ENCODE data around the gene STIM2. TPM values are rescaled to one million over a fixed set of nuclear protein-coding genes. Genes with fewer than 3 reads are reported as not detected.

Gene STIM2
- total RNA-seq, 1 donor from 2014 or later, result 25.8 TPM

- Histone ChIP-seq H3K4me3 (peak overlapping the region; percentile 71), H2AFZ (replicated peaks) (peak overlapping the region; percentile 74), H3K79me2 (ENCODE audit: low read depth) (peaks cover 2% of the 10 kb centered on the region), H3K4me2 (peak overlapping the region; percentile 97), H3F3A (ENCODE audit: low read depth) (peaks cover 49% of the 10 kb centered on the region), H3K27ac (no peak overlapping the region), H3K4me1 (peaks cover 27% of the 10 kb centered on the region), H3K27me3 (peaks cover 9% of the 10 kb centered on the region), H3K36me3 (no peaks in the 10 kb centered on the region), H3K9ac (no peak overlapping the region), H4K20me1 (ENCODE audit: low read depth) (no peaks in the 10 kb centered on the region), H3K9me3 (ENCODE audit: low read depth) (no peaks in the 10 kb centered on the region)
- H3K36me3 Mint-ChIP-seq, result no peaks in the 10 kb centered on the region
- no peak for DNase-seq (ENCODE audit: low spot score)
- peaks cover 2% of the 10 kb centered on the region for H3K9me3 Mint-ChIP-seq
- peak overlapping the region; percentile 92 for H3K4me3 Mint-ChIP-seq
- no peak for TF ChIP-seq EZH2phosphoT487 (IDR thresholded peaks at IDR 0.05)
- TF ChIP-seq EZH2 (IDR thresholded peaks at IDR 0.05), result no peak
- no peak for TF ChIP-seq CTCF (IDR thresholded peaks at IDR 0.05)
- peaks cover 30% of the 10 kb centered on the region for H3K4me1 Mint-ChIP-seq
- H3K27ac Mint-ChIP-seq, result no peak overlapping the region
- peaks cover 7% of the 10 kb centered on the region for H3K27me3 Mint-ChIP-seq (ENCODE audit: insufficient read depth, low read depth)
These were observed 3.7 kb upstream of the STIM2 start for GRCh38 chr4:26856906-26857277.

- H3K27ac ChIP-seq, result no peak overlapping the region
- peaks cover 55% of the 10 kb centered on the region for H3F3A ChIP-seq (ENCODE audit: low read depth)
- H3K36me3 Mint-ChIP-seq, result no peaks in the 10 kb centered on the region
- peaks cover 29% of the 10 kb centered on the region for H3K4me1 ChIP-seq
- H3K9me3 Mint-ChIP-seq, result peaks cover 2% of the 10 kb centered on the region
- peaks cover 7% of the 10 kb centered on the region for H3K27me3 Mint-ChIP-seq (ENCODE audit: insufficient read depth, low read depth)
- no peak overlapping the region for H3K27ac Mint-ChIP-seq
- H3K27me3 ChIP-seq, result peaks cover 9% of the 10 kb centered on the region
- peak overlapping the region; percentile 71 for H3K4me3 ChIP-seq
- H3K4me1 Mint-ChIP-seq, result peaks cover 31% of the 10 kb centered on the region
- no peaks in the 10 kb centered on the region for H3K9me3 ChIP-seq (ENCODE audit: low read depth)
- peaks cover 8% of the 10 kb centered on the region for H3K79me2 ChIP-seq (ENCODE audit: low read depth)
- H4K20me1 ChIP-seq (ENCODE audit: low read depth), result peaks cover 5% of the 10 kb centered on the region
- TF ChIP-seq EZH2phosphoT487 (IDR thresholded peaks at IDR 0.05), result no peak
- no peak for TF ChIP-seq EZH2 (IDR thresholded peaks at IDR 0.05)
- peak; percentile 8 for TF ChIP-seq CTCF (IDR thresholded peaks at IDR 0.05)
- no peaks in the 10 kb centered on the region for H3K36me3 ChIP-seq
- peak overlapping the region; percentile 97 for H3K4me2 ChIP-seq
- no peak overlapping the region for H3K9ac ChIP-seq
- peak; percentile 85 for DNase-seq (ENCODE audit: low spot score)
- peak overlapping the region; percentile 92 for H3K4me3 Mint-ChIP-seq
- H2AFZ ChIP-seq (replicated peaks), result peak overlapping the region; percentile 74
These were observed 3.2 kb upstream of the STIM2 start for GRCh38 chr4:26857278-26858034.

DNA sequence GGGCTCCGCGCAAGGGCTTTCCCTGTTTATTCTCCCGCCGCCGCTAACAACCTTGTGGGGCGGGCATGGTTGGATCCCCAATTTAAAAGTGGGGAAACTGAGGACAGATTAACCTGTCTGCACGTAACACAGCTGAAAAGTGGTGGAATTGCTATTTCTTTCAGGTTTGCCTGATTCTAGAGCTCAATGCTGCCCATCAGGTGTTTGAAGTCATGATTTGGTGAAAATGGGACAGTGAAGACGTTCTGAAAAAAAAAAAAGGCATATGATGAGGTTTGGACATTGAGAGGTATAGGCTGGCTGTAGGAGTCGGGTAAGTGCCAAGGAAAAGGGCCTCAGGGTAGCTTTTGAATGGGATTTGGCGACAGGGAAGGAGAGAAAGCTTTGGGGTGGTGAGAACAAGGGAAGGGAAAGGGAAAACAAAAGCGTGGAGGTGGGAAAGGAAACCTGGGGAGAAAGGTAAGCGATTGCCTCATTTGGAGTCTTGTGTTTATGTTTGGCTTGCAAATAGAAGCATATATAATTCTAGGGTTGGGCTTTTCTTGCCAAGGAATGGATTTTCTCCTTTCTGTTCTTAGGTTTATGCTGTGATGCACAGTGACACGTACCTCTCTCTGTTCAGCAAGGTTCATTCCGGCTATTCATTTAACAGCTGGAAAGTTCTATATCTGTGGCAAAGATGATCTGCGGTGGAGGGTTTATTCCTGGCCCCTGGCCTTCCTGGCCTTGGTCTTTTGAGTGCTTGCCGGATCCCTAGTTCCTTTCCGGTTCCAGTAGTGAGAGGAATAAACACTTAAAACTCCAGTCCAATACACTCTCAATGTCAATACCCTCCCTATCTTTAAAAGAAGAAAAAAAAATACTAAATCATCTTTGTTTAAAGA lies 2.4 kb upstream of the STIM2 start:
- H3K4me1 ChIP-seq, result peaks cover 36% of the 10 kb centered on the region
- Mint-ChIP-seq H3K27me3 (ENCODE audit: insufficient read depth, low read depth) (peaks cover 7% of the 10 kb centered on the region), H3K4me3 (peak overlapping the region; percentile 87), H3K9me3 (peaks cover 2% of the 10 kb centered on the region), H3K27ac (no peak overlapping the region), H3K36me3 (no peaks in the 10 kb centered on the region), H3K4me1 (peaks cover 37% of the 10 kb centered on the region)
- H4K20me1 ChIP-seq (ENCODE audit: low read depth), result peaks cover 14% of the 10 kb centered on the region
- no peak overlapping the region for H3K27ac ChIP-seq
- H3K36me3 ChIP-seq, result no peaks in the 10 kb centered on the region
- no peak for DNase-seq (ENCODE audit: low spot score)
- no peak overlapping the region for H3K9ac ChIP-seq
- H3K9me3 ChIP-seq (ENCODE audit: low read depth), result no peaks in the 10 kb centered on the region
- peak overlapping the region; percentile 71 for H3K4me3 ChIP-seq
- peak overlapping the region; percentile 97 for H3K4me2 ChIP-seq
- TF ChIP-seq EZH2 (IDR thresholded peaks at IDR 0.05) (no peak), EZH2phosphoT487 (IDR thresholded peaks at IDR 0.05) (no peak), CTCF (IDR thresholded peaks at IDR 0.05) (no peak)
- H3K79me2 ChIP-seq (ENCODE audit: low read depth), result peaks cover 16% of the 10 kb centered on the region
- H2AFZ ChIP-seq (replicated peaks), result peak overlapping the region; percentile 74
- peaks cover 59% of the 10 kb centered on the region for H3F3A ChIP-seq (ENCODE audit: low read depth)
- peaks cover 9% of the 10 kb centered on the region for H3K27me3 ChIP-seq

All from neural progenitor cell (in vitro differentiated cells).